Gastroesophageal sphincter (tissue), 2 donors: Measurements from ENCODE around the gene UBL4A.

ENCODE experiments used
- POLR2A ChIP-seq, 2 donors: fragments of 450-650 bp; IDR thresholded peaks; one replicate each; pipeline ENCODE4 v1.6.1; 2017; ENCODE audit warnings: antibody characterized with exemption in 2 of 2, mild to moderate bottlenecking in 2 of 2, moderate library complexity in 1 of 2
- POLR2AphosphoS5 ChIP-seq: sonication (generic); formaldehyde crosslinking; IDR thresholded peaks from one replicate; pipeline ENCODE4 v1.6.1; 2017; ENCODE audit warnings: antibody characterized with exemption

DNA sequence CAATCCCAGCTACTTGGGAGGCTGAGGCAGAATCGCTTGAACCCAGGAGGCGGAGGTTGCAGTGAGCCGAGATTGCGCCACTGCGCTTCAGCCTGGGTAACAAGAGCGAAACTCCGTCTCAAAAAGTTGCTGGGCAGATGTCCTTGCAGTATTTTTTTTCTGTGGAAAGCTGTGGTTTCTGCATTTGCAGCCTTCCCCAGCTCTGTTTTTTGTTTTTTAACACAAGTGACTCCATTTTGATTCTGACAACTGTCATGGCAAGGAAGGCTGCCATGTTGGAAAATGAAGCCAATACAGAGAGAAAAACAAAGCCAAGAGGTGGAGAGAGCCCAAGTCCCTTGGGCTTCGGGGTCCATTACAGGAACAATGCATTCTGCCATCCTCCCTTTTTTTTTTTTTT is 15.7 kb upstream of the UBL4A start:
- TF ChIP-seq POLR2AphosphoS5 (no peak), POLR2A (IDR thresholded peaks at IDR 0.05) (no peak)
